Endothelial cell (in vitro differentiated cells): ENCODE results near the gene HOXA3. TPM values are rescaled to one million over a fixed set of nuclear protein-coding genes. Genes with fewer than 3 reads are reported as not detected.

Experiments
- DNase-seq: peaks from one replicate; pipeline ENCODE4 v3.0.0; 2021; ENCODE audit warnings: low spot score
- H3K27ac Mint-ChIP-seq: one replicate; pipeline ENCODE4 v1.8.0; 2021; ENCODE audit warnings: mixed read lengths, inconsistent platforms; ENCODE audit not compliant: unreplicated experiment
- H3K27me3 Mint-ChIP-seq: one replicate; pipeline ENCODE4 v1.8.0; 2021; ENCODE audit warnings: mild to moderate bottlenecking, moderate library complexity, mixed read lengths, inconsistent platforms; ENCODE audit not compliant: unreplicated experiment
- H3K36me3 Mint-ChIP-seq: one replicate; pipeline ENCODE4 v1.8.0; 2021; ENCODE audit warnings: mild to moderate bottlenecking, low read depth, mixed read lengths, inconsistent platforms; ENCODE audit not compliant: unreplicated experiment
- H3K4me1 Mint-ChIP-seq: one replicate; pipeline ENCODE4 v1.8.0; 2021; ENCODE audit warnings: mild to moderate bottlenecking, mixed read lengths, inconsistent platforms; ENCODE audit not compliant: unreplicated experiment
- H3K4me3 Mint-ChIP-seq: one replicate; pipeline ENCODE4 v1.8.0; 2021; ENCODE audit warnings: mild to moderate bottlenecking, mixed read lengths, inconsistent platforms; ENCODE audit not compliant: unreplicated experiment
- H3K9me3 Mint-ChIP-seq: one replicate; pipeline ENCODE4 v1.8.0; 2021; ENCODE audit warnings: mixed read lengths, inconsistent platforms; ENCODE audit not compliant: unreplicated experiment
- total RNA-seq: library from RNA; stranded (reverse); fragmentation: NEBNext Ultra II Directional; extraction: Animal tissue kit (Norgen Biotek cat#: 25700); gene quantifications from one replicate; pipeline ENCODE4 v1.2.1, GENCODE V29; 2021; ENCODE audit not compliant: unreplicated experiment
- TF ChIP-seq, protein P1 (sequence below): fragments of 200-600 bp; sonication (generic); IDR thresholded peaks from one replicate; pipeline ENCODE4 v1.5.0; 2021; ENCODE audit warnings: antibody characterized with exemption; ENCODE audit not compliant: unreplicated experiment

Gene HOXA3
- total RNA-seq, 1 donor from 2014 or later, result 0.13 TPM

DNA sequence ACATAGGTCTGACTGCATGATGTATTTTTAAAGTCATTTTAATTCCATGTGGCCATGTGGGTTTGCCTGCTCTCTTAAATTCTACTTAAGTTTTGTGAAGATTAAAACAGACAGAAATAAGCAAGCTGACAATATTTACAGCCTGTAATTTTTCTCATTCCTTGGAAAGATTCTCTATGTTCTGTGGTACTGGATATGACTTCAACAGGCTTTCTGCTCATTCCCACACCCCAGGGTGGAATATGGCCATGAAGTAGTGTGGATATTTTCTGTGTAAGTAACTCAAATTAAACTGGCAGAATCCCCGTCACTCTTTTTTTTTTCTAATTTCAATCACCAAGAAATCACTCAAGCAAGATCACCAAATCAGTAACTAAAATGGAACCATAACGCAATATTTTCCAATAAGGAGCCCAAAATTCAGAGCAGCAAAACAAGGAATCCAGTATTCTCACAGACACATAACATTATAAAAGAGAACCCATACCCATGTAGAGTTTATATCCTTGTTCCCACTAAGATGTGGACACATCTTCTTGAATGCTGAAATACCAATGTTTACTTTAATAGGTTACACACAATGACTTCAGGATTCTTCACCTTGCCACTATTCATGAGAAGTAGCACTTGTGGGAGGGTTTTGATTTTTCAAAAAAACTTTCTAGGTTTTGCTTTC lies 14.6 kb downstream of the HOXA3 start:
- no peak overlapping the region for H3K27ac Mint-ChIP-seq
- H3K9me3 Mint-ChIP-seq, result no peaks in the 10 kb centered on the region
- peaks cover 33% of the 10 kb centered on the region for H3K4me1 Mint-ChIP-seq
- no peak for DNase-seq
- no peak overlapping the region for H3K4me3 Mint-ChIP-seq
- H3K27me3 Mint-ChIP-seq, result peaks cover 27% of the 10 kb centered on the region
- TF ChIP-seq, protein P1, sequence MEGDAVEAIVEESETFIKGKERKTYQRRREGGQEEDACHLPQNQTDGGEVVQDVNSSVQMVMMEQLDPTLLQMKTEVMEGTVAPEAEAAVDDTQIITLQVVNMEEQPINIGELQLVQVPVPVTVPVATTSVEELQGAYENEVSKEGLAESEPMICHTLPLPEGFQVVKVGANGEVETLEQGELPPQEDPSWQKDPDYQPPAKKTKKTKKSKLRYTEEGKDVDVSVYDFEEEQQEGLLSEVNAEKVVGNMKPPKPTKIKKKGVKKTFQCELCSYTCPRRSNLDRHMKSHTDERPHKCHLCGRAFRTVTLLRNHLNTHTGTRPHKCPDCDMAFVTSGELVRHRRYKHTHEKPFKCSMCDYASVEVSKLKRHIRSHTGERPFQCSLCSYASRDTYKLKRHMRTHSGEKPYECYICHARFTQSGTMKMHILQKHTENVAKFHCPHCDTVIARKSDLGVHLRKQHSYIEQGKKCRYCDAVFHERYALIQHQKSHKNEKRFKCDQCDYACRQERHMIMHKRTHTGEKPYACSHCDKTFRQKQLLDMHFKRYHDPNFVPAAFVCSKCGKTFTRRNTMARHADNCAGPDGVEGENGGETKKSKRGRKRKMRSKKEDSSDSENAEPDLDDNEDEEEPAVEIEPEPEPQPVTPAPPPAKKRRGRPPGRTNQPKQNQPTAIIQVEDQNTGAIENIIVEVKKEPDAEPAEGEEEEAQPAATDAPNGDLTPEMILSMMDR, result no peak
- peaks cover 4% of the 10 kb centered on the region for H3K36me3 Mint-ChIP-seq

DNA sequence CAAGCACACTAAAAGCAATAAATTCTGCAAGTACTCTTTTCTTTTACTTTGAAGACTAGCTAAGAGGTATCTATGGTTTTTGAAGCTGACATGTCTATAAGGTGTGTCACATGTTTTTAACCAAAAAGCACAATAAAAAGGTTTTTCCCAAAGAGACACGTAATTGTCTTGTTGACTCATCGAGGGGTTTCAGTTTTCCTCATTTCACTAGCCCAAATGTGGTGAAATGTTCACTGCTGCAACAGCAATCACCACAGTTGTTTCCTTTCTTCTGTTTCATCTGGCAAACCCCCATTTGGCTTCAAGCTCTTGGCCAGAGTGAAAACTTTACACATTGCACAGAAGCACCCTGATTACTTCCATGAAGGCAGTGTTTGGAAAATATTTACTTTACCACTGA lies 18.0 kb downstream of the HOXA3 start:
- Mint-ChIP-seq H3K9me3 (no peaks in the 10 kb centered on the region), H3K4me3 (no peak overlapping the region), H3K4me1 (peaks cover 23% of the 10 kb centered on the region), H3K36me3 (no peaks in the 10 kb centered on the region), H3K27ac (no peak overlapping the region), H3K27me3 (peaks cover 29% of the 10 kb centered on the region)
- DNase-seq, result no peak
- TF ChIP-seq, protein P1, result no peak

DNA sequence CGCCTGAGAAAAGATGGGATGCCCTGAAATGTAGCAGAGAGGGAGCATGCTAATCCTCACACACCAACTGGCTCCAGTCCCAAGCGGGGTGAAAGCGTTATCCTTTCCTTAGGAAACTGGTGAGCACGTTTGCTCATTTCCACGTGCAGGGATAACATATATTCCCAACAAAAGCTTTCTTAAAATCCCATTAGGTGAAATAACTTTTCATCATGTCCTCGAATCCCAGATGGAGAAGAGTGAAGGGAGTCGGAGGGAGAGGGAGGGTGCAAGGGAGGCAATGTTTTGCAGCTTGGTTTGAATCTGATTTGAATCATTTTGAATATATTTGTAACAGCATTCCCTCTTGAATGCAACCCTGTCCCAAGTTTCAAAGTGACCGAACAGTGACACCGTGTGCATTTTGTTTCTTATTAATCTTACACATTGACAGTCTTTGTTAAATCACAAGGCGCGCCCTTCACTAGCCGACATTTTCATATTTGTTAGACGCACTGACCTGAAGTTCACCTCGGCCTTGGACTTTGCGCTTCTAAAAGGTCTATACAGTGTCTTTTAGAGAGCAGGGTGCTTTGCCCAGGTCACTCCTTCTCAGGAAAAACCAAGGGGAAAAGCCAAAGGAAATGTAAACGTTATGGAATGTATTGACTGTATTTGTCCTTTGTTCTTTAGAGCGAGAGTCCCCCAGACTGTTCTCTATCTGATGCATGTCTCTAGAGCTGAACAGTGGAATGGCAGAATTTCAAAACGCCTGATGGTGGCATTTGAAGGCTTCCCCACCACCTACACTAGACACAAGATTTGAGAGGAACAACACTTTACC lies 18.8 kb downstream of the HOXA3 start:
- no peak for DNase-seq
- no peak overlapping the region for H3K27ac Mint-ChIP-seq
- H3K4me3 Mint-ChIP-seq, result no peak overlapping the region
- H3K4me1 Mint-ChIP-seq, result peaks cover 22% of the 10 kb centered on the region
- TF ChIP-seq, protein P1, result no peak
- H3K9me3 Mint-ChIP-seq, result no peaks in the 10 kb centered on the region
- H3K36me3 Mint-ChIP-seq, result no peaks in the 10 kb centered on the region
- H3K27me3 Mint-ChIP-seq, result peaks cover 30% of the 10 kb centered on the region

DNA sequence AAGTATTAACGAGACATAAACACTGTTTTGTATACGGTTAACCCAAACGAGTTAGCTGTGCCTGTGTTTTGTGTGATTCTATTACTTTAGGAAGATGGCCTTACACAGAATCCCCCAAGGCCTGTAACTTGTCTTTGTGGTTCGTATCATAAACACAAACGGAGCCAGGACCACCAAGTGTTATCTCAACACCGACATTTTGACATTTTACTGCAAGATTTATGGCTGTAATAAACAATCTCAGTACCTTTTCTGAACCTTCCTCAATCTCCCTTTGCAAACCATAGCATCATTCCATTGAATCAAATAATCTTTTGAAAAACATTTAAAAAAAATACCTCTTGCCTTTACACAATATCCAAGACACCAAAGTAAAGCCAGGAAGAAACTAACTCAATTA lies 19.4 kb downstream of the HOXA3 start:
- H3K27ac Mint-ChIP-seq, result no peak overlapping the region
- H3K4me1 Mint-ChIP-seq, result peaks cover 20% of the 10 kb centered on the region
- no peak overlapping the region for H3K4me3 Mint-ChIP-seq
- no peaks in the 10 kb centered on the region for H3K36me3 Mint-ChIP-seq
- H3K9me3 Mint-ChIP-seq, result no peaks in the 10 kb centered on the region
- no peak for DNase-seq
- peaks cover 35% of the 10 kb centered on the region for H3K27me3 Mint-ChIP-seq
- TF ChIP-seq, protein P1, result no peak

DNA sequence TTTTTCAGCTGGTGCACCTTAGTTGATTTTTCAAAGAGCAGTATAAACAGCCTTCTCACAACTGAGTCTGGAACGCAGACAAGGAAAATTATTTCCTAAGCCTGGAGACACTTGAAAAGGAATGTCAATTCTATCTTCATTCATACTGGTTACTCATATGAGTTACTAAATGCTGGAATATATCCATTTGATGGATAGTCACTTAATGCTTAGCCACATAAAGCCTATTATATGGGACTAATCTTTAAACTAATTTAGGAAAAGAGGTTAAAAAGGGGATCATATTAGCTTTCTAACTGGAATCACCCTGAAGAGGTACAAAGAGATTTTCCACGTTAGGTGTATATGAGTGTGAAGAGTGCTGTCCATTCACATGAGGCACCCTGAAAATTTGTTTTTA lies 20.2 kb downstream of the HOXA3 start:
- Mint-ChIP-seq H3K27me3 (peaks cover 35% of the 10 kb centered on the region), H3K27ac (no peak overlapping the region), H3K36me3 (no peaks in the 10 kb centered on the region), H3K4me1 (peaks cover 20% of the 10 kb centered on the region), H3K4me3 (no peak overlapping the region), H3K9me3 (no peaks in the 10 kb centered on the region)
- TF ChIP-seq, protein P1, result no peak
- DNase-seq, result no peak
